MV-4-11 (cell line): Measurements from ENCODE around the gene ZCCHC24.

Experiments
- DNase-seq: peaks from one replicate; lab custom pipeline; 2025; lab: John Stamatoyannopoulos, UW

ZCCHC24 gene

GRCh38 chr10:79410315-79411094 is 34.9 kb downstream of the ZCCHC24 start:
- no peak for DNase-seq

GRCh38 chr10:79409726-79410085 is 35.7 kb downstream of the ZCCHC24 start:
- no peak for DNase-seq

- no peak for DNase-seq
Observed at GRCh38 chr10:79409038-79409725, 36.2 kb downstream of the ZCCHC24 start.

- no peak for DNase-seq
Observed at GRCh38 chr10:79407811-79408795, 37.3 kb downstream of the ZCCHC24 start.

GRCh38 chr10:79407423-79407796 is 38.0 kb downstream of the ZCCHC24 start:
- no peak for DNase-seq

- DNase-seq = no peak
Observed at GRCh38 chr10:79406683-79407422, 38.6 kb downstream of the ZCCHC24 start.

GRCh38 chr10:79405995-79406515 is 39.4 kb downstream of the ZCCHC24 start:
- no peak for DNase-seq

GRCh38 chr10:79405221-79405994 is 40.0 kb downstream of the ZCCHC24 start:
- DNase-seq = no peak

GRCh38 chr10:79404690-79405131 is 40.7 kb downstream of the ZCCHC24 start:
- DNase-seq = no peak

GRCh38 chr10:79404231-79404609 is 41.2 kb downstream of the ZCCHC24 start:
- no peak for DNase-seq

GRCh38 chr10:79403441-79404230 is 41.8 kb downstream of the ZCCHC24 start:
- no peak for DNase-seq

GRCh38 chr10:79402951-79403350 is 42.5 kb downstream of the ZCCHC24 start:
- no peak for DNase-seq

- no peak for DNase-seq
Observed at GRCh38 chr10:79402625-79402946, 42.8 kb downstream of the ZCCHC24 start.

GRCh38 chr10:79401015-79401921 is 44.2 kb downstream of the ZCCHC24 start:
- DNase-seq = no peak

- DNase-seq = peak; percentile 28
Observed at GRCh38 chr10:79400146-79401004, 45.0 kb downstream of the ZCCHC24 start.

- DNase-seq = peak; percentile 21
Observed at GRCh38 chr10:79399223-79399831, 46.1 kb downstream of the ZCCHC24 start.

- no peak for DNase-seq
Observed at GRCh38 chr10:79398642-79399041, 46.8 kb downstream of the ZCCHC24 start.
